H1 (cell line): ENCODE results near the gene ADTRP. TPM values are rescaled to one million over a fixed set of nuclear protein-coding genes. Genes with fewer than 3 reads are reported as not detected.

Experiments
- CTCF ChIA-PET: fragments of 300-600 bp; sonication (Branson Sonifier 250); formaldehyde crosslinking; loops from one replicate; lab custom pipeline; 2021; ENCODE audit not compliant: partially characterized antibody; lab: Charles Lee
- POLR2A ChIA-PET: fragments of 300-600 bp; sonication (Branson Sonifier 250); formaldehyde crosslinking; loops from one replicate; lab custom pipeline; 2021; ENCODE audit warnings: inconsistent platforms; ENCODE audit not compliant: partially characterized antibody; lab: Charles Lee
- DNase-seq, 2 experiments: peaks; one replicate each; pipeline versions ENCODE4 v3.0.0 to v3.0.0-alpha.2; 2010 to 2022; ENCODE audit warnings: low spot score in 2 of 2, low read depth in 1 of 2, mixed read lengths in 1 of 2
- FAIRE-seq: peaks from 2 replicates; lab custom pipeline; 2011; peaks lifted over from hg19 to GRCh38; lab: Jason Lieb, UNC
- H2AFZ ChIP-seq: 2 replicates; pipeline ENCODE4 v1.8.1; 2012; ENCODE audit warnings: low read length, inconsistent platforms
- H2AK5ac ChIP-seq: 2 replicates; pipeline ENCODE4 v1.6.1; 2013; ENCODE audit warnings: low read depth, low read length
- H2BK120ac ChIP-seq: replicated peaks from 2 replicates; pipeline ENCODE3; 2013; ENCODE audit warnings: low read depth, low read length, inconsistent platforms
- H2BK12ac ChIP-seq: 2 replicates; pipeline ENCODE4 v1.6.1; 2013; ENCODE audit warnings: low read depth, low read length
- H2BK15ac ChIP-seq: 2 replicates; pipeline ENCODE4 v1.6.1; 2013; ENCODE audit warnings: low read length
- H2BK20ac ChIP-seq: 2 replicates; pipeline ENCODE4 v1.6.1; 2013; ENCODE audit warnings: low read length
- H2BK5ac ChIP-seq: 2 replicates; pipeline ENCODE4 v1.6.1; 2013; ENCODE audit warnings: low read depth, low read length
- H3K14ac ChIP-seq: 2 replicates; pipeline ENCODE4 v1.6.1; 2013; ENCODE audit warnings: inconsistent platforms; ENCODE audit not compliant: insufficient read length
- H3K18ac ChIP-seq: 2 replicates; pipeline ENCODE4 v1.6.1; 2013; ENCODE audit warnings: low read length; ENCODE audit errors: extremely low read depth
- H3K23ac ChIP-seq: 2 replicates; pipeline ENCODE4 v1.6.1; 2013; ENCODE audit warnings: inconsistent platforms; ENCODE audit not compliant: insufficient read length
- H3K23me2 ChIP-seq: 2 replicates; pipeline ENCODE4 v1.6.1; 2013; ENCODE audit warnings: low read depth, low read length
- H3K27ac ChIP-seq: 2 replicates; pipeline ENCODE4 v1.6.1; 2011; ENCODE audit warnings: low read depth, low read length, inconsistent platforms
- H3K27me3 ChIP-seq, 4 experiments: replicated peaks in 1 of 4; 1 replicate in 1 of 4; 2 replicates in 3 of 4; pipeline versions ENCODE4 v1.6.1 to v1.8.1; 2011 to 2013; ENCODE audit warnings: low read length in 3 of 4, mild to moderate bottlenecking in 3 of 4, inconsistent platforms in 2 of 4, mixed read lengths in 2 of 4, moderate library complexity in 1 of 4; ENCODE audit not compliant: control insufficient read depth in 3 of 4, insufficient read depth in 3 of 4; ENCODE audit errors: extremely low read depth in 1 of 4
- H3K36me3 ChIP-seq, 4 experiments: 2 replicates each; pipeline versions ENCODE4 v1.6.1 to v1.8.1; 2011 to 2013; ENCODE audit warnings: mild to moderate bottlenecking in 4 of 4, low read length in 3 of 4, moderate library complexity in 2 of 4, control low read depth in 1 of 4, inconsistent platforms in 1 of 4; ENCODE audit not compliant: insufficient read depth in 4 of 4, control insufficient read depth in 2 of 4
- H3K4ac ChIP-seq: replicated peaks from 2 replicates; pipeline ENCODE3; 2013; ENCODE audit warnings: low read length, low read depth, mixed read lengths, inconsistent platforms; ENCODE audit not compliant: insufficient read length
- H3K4me1 ChIP-seq, 4 experiments: replicated peaks in 1 of 4; 1 replicate in 1 of 4; 2 replicates in 3 of 4; pipeline versions ENCODE4 v1.6.1 to v1.8.1; 2011 to 2013; ENCODE audit warnings: low read length in 3 of 4, inconsistent platforms in 2 of 4, mixed read lengths in 1 of 4; ENCODE audit not compliant: insufficient read depth in 4 of 4, control insufficient read depth in 3 of 4
- H3K4me2 ChIP-seq, 2 experiments: 2 replicates each; pipeline versions ENCODE4 v1.6.1 to v1.8.1; 2011 to 2013; ENCODE audit warnings: low read depth in 2 of 2, low read length in 2 of 2, control low read depth in 1 of 2, inconsistent platforms in 1 of 2, mild to moderate bottlenecking in 1 of 2; ENCODE audit not compliant: insufficient read depth in 1 of 2
- H3K4me3 ChIP-seq, 4 experiments: fragments of 200-600, 300-600 bp in 1 of 4; sonication (generic), shearing (Covaris generic), sonication (Bioruptor Twin) in 1 of 4; 2 replicates each; pipeline versions ENCODE4 v1.5.1 to v1.8.1; 2011 to 2016; ENCODE audit warnings: low read length in 4 of 4, low read depth in 3 of 4, control low read depth in 2 of 4, inconsistent platforms in 2 of 4, mild to moderate bottlenecking in 2 of 4, mixed read lengths in 1 of 4, moderate library complexity in 1 of 4; ENCODE audit not compliant: insufficient read depth in 2 of 4; ENCODE audit errors: extremely low read depth in 1 of 4
- H3K56ac ChIP-seq: replicated peaks from 2 replicates; pipeline ENCODE3; 2013; ENCODE audit warnings: low read depth, mild to moderate bottlenecking, mixed read lengths, low read length, inconsistent platforms; ENCODE audit not compliant: insufficient read length
- H3K79me1 ChIP-seq: 2 replicates; pipeline ENCODE4 v1.6.1; 2013; ENCODE audit warnings: low read depth, low read length, control low read depth
- H3K79me2 ChIP-seq, 2 experiments: 2 replicates each; pipeline versions ENCODE4 v1.6.1 to v1.8.1; 2012 to 2013; ENCODE audit warnings: low read length in 2 of 2, mild to moderate bottlenecking in 2 of 2, inconsistent platforms in 1 of 2; ENCODE audit not compliant: insufficient read depth in 2 of 2, control insufficient read depth in 1 of 2
- H3K9ac ChIP-seq, 4 experiments: replicated peaks in 1 of 4; 1 replicate in 1 of 4; 2 replicates in 3 of 4; pipeline versions ENCODE4 v1.6.1 to v1.8.1; 2011 to 2013; ENCODE audit warnings: low read depth in 3 of 4, low read length in 3 of 4, control low read depth in 2 of 4, mild to moderate bottlenecking in 2 of 4, moderate library complexity in 2 of 4, inconsistent platforms in 1 of 4; ENCODE audit errors: extremely low read depth in 1 of 4
- H3K9me3 ChIP-seq, 2 experiments: 2 replicates each; pipeline versions ENCODE4 v1.6.1 to v1.8.1; 2012 to 2013; ENCODE audit warnings: mild to moderate bottlenecking in 2 of 2, moderate library complexity in 2 of 2, control low read depth in 1 of 2, inconsistent platforms in 1 of 2, low read depth in 1 of 2, low read length in 1 of 2, mixed read lengths in 1 of 2; ENCODE audit not compliant: insufficient read depth in 2 of 2
- H4K20me1 ChIP-seq, 2 experiments: replicated peaks in 1 of 2; 2 replicates each; pipeline versions ENCODE3 to v1.8.1; 2011 to 2013; ENCODE audit warnings: inconsistent platforms in 2 of 2, low read length in 2 of 2, mild to moderate bottlenecking in 1 of 2; ENCODE audit not compliant: insufficient read depth in 2 of 2, control insufficient read depth in 1 of 2
- H4K5ac ChIP-seq: 2 replicates; pipeline ENCODE4 v1.6.1; 2013; ENCODE audit warnings: low read length, low read depth, mixed read lengths, inconsistent platforms; ENCODE audit not compliant: insufficient read length
- H4K8ac ChIP-seq: 2 replicates; pipeline ENCODE4 v1.8.0; 2013; ENCODE audit warnings: mild to moderate bottlenecking, moderate library complexity, low read length, inconsistent platforms; ENCODE audit not compliant: insufficient read depth; ENCODE audit errors: extremely low read depth
- H4K91ac ChIP-seq: replicated peaks from 2 replicates; pipeline ENCODE3; 2013; ENCODE audit warnings: low read length, mixed read lengths, inconsistent platforms; ENCODE audit not compliant: insufficient read length
- CBX5 ChIP-seq: fragments of 300-800, 300-1000 bp; sonication (generic); IDR thresholded peaks from 2 replicates; pipeline ENCODE4 v1.7.1; 2016; ENCODE audit warnings: antibody characterized with exemption, low read length, low read depth
- CEBPB ChIP-seq: IDR thresholded peaks from 2 replicates; pipeline ENCODE4 v1.6.1; 2012; ENCODE audit warnings: low read depth, low read length
- CHD1 ChIP-seq: IDR thresholded peaks from 2 replicates; pipeline ENCODE4 v1.6.1; 2012; ENCODE audit warnings: low read depth, low read length, improper control_type of control experiment
- CREB1 ChIP-seq: IDR thresholded peaks from 2 replicates; pipeline ENCODE4 v1.6.1; 2012; ENCODE audit warnings: inconsistent platforms
- FOSL1 ChIP-seq: IDR thresholded peaks from 2 replicates; pipeline ENCODE4 v1.6.1; 2011; ENCODE audit warnings: mild to moderate bottlenecking, low read depth, low read length, moderate library complexity; ENCODE audit not compliant: insufficient read depth
- JUN ChIP-seq: IDR thresholded peaks from 2 replicates; pipeline ENCODE4 v1.6.1; 2011; ENCODE audit warnings: low read depth, mild to moderate bottlenecking, improper control_type of control experiment, low read length
- MAFK ChIP-seq: IDR thresholded peaks from 2 replicates; pipeline ENCODE4 v1.6.1; 2012; ENCODE audit warnings: low read depth, mild to moderate bottlenecking, improper control_type of control experiment, low read length
- NANOG ChIP-seq: IDR thresholded peaks from 2 replicates; pipeline ENCODE4 v1.6.1; 2011; ENCODE audit warnings: low read length, low read depth, mild to moderate bottlenecking, inconsistent platforms; ENCODE audit not compliant: insufficient read depth, poor library complexity, severe bottlenecking
- POLR2A ChIP-seq, 2 experiments: IDR thresholded peaks; 1 replicate in 1 of 2; 2 replicates in 1 of 2; pipeline ENCODE4 v1.6.1; 2011; ENCODE audit warnings: low read depth in 2 of 2, low read length in 2 of 2, mild to moderate bottlenecking in 2 of 2; ENCODE audit errors: control extremely low read depth in 1 of 2
- RXRA ChIP-seq: IDR thresholded peaks from 2 replicates; pipeline ENCODE4 v1.6.1; 2011; ENCODE audit warnings: low read depth, mild to moderate bottlenecking, low read length, moderate library complexity; ENCODE audit not compliant: insufficient read depth
- SAP30 ChIP-seq: fragments of 300-600 bp; sonication (generic); IDR thresholded peaks from 2 replicates; pipeline ENCODE4 v1.7.1; 2012; ENCODE audit warnings: low read length, moderate library complexity, mild to moderate bottlenecking, inconsistent platforms; ENCODE audit not compliant: insufficient read depth, insufficient replicate concordance
- WGBS, 2 experiments: shearing (Covaris generic) in 1 of 2; methylation state at CpG; one replicate each; pipeline versions ENCODE4 v1.1.6 to v1.1.7; 2013 to 2015; ENCODE audit warnings: low lambda C conversion rate in 2 of 2, mixed read lengths in 2 of 2, inconsistent platforms in 1 of 2, low coverage in 1 of 2, missing lambda C conversion rate in 1 of 2; ENCODE audit not compliant: insufficient replicate concordance in 2 of 2, insufficient coverage in 1 of 2, insufficient read length in 1 of 2; ENCODE audit errors: extremely low coverage in 1 of 2, missing lambda C conversion rate in 1 of 2; 5-methylcytosine and 5-hydroxymethylcytosine counted together
- polyA plus RNA-seq, 7 experiments: library from polyadenylated mRNA; depleted of rRNA in 3 of 7; stranded (reverse) in 5 of 7; unstranded in 2 of 7; fragments of >200 nt in 5 of 7; fragments of 200-250 nt in 2 of 7; gene quantifications; 1 replicate in 5 of 7; 2 replicates in 1 of 7; 4 replicates in 1 of 7; pipeline versions ENCODE4 v1.2.1 to v1.2.3, GENCODE V29; 2011 to 2013; ENCODE audit warnings: missing spikeins in 2 of 7, mixed read lengths in 2 of 7
- total RNA-seq: library from RNA; stranded (reverse); fragmentation: NEBNext Ultra II Directional; extraction: Animal tissue kit (Norgen Biotek cat#: 25700); gene quantifications from 2 replicates; pipeline ENCODE4 v1.2.1, GENCODE V29; 2021

ADTRP gene
- total and polyA plus RNA-seq, 2 of the 8 experiments (the other 6 are each of a cell fraction or from before 2014, with no cell fraction given) = 0.08 to 0.45 TPM

- Histone ChIP-seq H3K79me2 (no peaks in the 10 kb centered on the region), H4K5ac (no peak overlapping the region), H3K56ac (no peak overlapping the region), H4K91ac (no peak overlapping the region), H3K27ac (no peak overlapping the region), H3K9ac (no peak overlapping the region), H2BK12ac (no peak overlapping the region), H2BK120ac (no peak overlapping the region), H3K4me2 (no peak overlapping the region), H3K23ac (no peak overlapping the region), H3K18ac (no peak overlapping the region), H2BK15ac (no peak overlapping the region), H3K4ac (no peak overlapping the region), H2AFZ (no peak overlapping the region), H3K14ac (no peak overlapping the region), H3K27me3 (no peaks in the 10 kb centered on the region), H4K20me1 (no peaks in the 10 kb centered on the region), H3K36me3 (no peaks in the 10 kb centered on the region), H3K4me3 (no peak overlapping the region), H3K23me2 (no peaks in the 10 kb centered on the region), H2AK5ac (no peak overlapping the region), H3K9me3 (no peaks in the 10 kb centered on the region; a peak in 1 of 4 replicates)
- WGBS, 2 experiments = 85% methylated on average over 6 of the region's 6 CpGs; no CpG with 5 or more reads in 1 of the 2 experiments
- FAIRE-seq = no peak
- TF ChIP-seq CEBPB = no peak
- TF ChIP-seq JUN = no peak
- no peak for TF ChIP-seq CREB1
- TF ChIP-seq FOSL1 = no peak
- no peak for TF ChIP-seq NANOG
- TF ChIP-seq CHD1 = no peak
- no peak for TF ChIP-seq POLR2A (IDR thresholded peaks at IDR 0.05; ENCODE audit: control extremely low read depth in 1 of 2, low read depth in 2 of 2, low read length in 2 of 2)
- TF ChIP-seq RXRA = no peak
- TF ChIP-seq CBX5 = no peak
- no peak for TF ChIP-seq SAP30
- no peak for TF ChIP-seq MAFK
- TF ChIP-seq, all 59 proteins: peak for 0
- ChIA-PET CTCF (interaction anchor here (0.6 to 1.3 kb wide), 2 partner anchors 28 to 263 kb away, joined by 3 to 4 read pairs; no protein-coding TSS in a partner anchor), POLR2A (no interaction called here)
- Histone ChIP-seq H4K8ac (no peak overlapping the region), H2BK20ac (no peak overlapping the region), H3K79me1 (no peaks in the 10 kb centered on the region), H3K4me1 (no peaks in the 10 kb centered on the region), H2BK5ac (no peak overlapping the region)
- no peak for DNase-seq
These were observed 18.6 kb downstream of the ADTRP start for GRCh38 chr6:11760015-11760473.
